Fibroblast of villous mesenchyme (primary cell): ENCODE measurements around the gene KLHL30. TPM values are rescaled to one million over a fixed set of nuclear protein-coding genes. Genes with fewer than 3 reads are reported as not detected.

ENCODE experiments used
- DNase-seq: peaks from one replicate; pipeline ENCODE4 v3.0.0-alpha.2; 2010; ENCODE audit warnings: low read depth
- H3K4me3 ChIP-seq: 2 replicates; pipeline ENCODE4 v1.5.1; 2011; ENCODE audit warnings: low read depth, mild to moderate bottlenecking, low read length
- total RNA-seq: library from RNA; depleted of rRNA; stranded (reverse); fragments of >200 nt; gene quantifications from 2 replicates; pipeline ENCODE4 v1.2.3, GENCODE V29; 2012
- TF ChIP-seq, protein P1 (sequence below): IDR thresholded peaks from 2 replicates; pipeline ENCODE4 v1.5.1; 2012; ENCODE audit warnings: low read depth, mild to moderate bottlenecking, low read length; ENCODE audit not compliant: insufficient read depth

KLHL30 gene
- total RNA-seq, 1 donor = 0.43 TPM

DNA sequence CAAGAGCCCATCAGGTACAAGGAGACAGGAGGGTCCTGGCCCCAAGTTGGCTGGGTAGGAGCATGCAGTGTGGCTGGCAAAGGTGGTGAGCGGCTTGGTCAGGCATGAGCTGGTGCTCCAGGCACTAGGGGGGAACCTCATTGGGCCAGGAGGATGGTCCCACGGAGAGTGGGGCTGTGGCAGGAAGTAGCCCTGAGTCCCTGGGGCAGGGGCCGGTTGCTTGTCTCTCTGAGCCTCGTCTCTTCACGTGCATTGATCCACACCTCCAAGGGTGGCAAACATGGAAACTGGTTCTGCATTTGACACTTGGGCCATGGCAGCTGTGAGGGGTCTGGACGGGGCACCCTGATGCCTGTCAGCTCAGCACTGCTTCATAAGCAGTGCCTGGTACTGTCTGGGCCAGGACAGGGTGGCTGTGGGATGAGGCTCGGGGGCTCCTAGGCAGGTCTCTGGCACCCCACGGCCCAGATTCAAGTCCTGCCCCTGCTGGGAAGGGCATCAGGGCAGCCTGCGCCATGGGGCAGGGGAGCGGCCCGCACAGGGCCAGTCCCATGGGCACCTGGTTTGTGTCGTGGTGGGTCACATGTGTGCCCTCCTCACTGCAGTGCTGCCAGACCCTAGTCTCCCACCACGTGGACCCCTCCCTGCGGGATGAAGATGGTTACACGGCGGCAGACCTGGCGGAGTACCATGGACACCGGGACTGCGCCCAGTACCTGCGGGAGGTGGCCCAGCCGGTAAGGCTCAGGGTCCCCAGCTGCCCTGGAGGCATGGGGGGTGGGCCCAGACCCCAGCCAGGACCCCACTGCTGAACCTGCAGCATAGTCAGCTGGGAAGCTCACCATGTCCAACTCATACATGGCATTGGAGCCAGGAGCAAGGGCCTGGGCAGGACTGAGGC is 21.9 kb upstream of the KLHL30 start:
- TF ChIP-seq, protein P1, sequence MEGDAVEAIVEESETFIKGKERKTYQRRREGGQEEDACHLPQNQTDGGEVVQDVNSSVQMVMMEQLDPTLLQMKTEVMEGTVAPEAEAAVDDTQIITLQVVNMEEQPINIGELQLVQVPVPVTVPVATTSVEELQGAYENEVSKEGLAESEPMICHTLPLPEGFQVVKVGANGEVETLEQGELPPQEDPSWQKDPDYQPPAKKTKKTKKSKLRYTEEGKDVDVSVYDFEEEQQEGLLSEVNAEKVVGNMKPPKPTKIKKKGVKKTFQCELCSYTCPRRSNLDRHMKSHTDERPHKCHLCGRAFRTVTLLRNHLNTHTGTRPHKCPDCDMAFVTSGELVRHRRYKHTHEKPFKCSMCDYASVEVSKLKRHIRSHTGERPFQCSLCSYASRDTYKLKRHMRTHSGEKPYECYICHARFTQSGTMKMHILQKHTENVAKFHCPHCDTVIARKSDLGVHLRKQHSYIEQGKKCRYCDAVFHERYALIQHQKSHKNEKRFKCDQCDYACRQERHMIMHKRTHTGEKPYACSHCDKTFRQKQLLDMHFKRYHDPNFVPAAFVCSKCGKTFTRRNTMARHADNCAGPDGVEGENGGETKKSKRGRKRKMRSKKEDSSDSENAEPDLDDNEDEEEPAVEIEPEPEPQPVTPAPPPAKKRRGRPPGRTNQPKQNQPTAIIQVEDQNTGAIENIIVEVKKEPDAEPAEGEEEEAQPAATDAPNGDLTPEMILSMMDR = no peak
- DNase-seq = no peak
- no peak overlapping the region for H3K4me3 ChIP-seq

DNA sequence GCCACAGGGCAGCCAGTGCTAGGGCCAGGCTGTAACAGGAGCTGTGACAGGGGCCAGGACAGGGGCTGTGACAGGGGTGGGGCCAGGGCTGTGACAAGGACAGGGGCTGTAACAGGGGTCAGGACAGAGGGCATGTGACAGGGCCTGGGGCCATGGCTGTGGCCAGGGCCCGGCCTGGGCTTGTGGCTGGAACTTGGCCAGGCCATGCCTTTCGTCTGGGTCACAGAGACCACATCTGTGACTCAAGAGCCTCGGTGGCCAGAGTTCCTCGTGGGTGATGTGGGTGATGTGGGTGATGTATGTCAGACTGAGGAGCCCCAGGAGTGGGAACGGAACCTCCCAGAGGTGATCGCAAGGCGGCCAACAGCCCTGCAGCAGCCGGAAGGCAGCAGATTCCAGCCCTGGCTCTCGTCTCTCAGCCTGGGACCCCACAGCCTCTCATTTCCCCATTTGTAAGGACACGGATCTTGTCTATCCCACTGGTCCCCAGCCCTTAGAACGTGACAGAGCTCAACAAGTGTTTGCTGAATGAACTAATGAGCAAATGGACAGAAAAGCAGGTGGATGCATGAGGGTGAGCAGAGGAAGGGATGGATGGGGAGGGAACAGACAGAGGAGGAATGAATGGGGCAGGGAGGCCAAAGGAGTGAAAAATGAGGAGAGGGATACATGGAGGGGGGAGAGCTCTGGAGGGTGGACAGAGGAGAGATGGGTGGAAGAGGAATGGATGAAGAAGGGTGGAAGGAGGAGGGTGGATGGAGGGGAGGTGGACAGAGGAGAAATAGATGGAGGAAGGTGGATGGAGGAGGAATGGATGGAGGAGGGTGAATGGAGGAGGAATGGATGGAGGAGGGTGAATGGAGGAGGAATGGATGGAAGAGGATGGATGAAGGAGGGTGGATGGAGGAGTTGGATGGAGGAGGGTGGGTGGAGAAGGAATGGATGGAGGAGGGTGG is 21.0 kb upstream of the KLHL30 start:
- H3K4me3 ChIP-seq = no peak overlapping the region
- no peak for DNase-seq
- TF ChIP-seq, protein P1 = no peak

DNA sequence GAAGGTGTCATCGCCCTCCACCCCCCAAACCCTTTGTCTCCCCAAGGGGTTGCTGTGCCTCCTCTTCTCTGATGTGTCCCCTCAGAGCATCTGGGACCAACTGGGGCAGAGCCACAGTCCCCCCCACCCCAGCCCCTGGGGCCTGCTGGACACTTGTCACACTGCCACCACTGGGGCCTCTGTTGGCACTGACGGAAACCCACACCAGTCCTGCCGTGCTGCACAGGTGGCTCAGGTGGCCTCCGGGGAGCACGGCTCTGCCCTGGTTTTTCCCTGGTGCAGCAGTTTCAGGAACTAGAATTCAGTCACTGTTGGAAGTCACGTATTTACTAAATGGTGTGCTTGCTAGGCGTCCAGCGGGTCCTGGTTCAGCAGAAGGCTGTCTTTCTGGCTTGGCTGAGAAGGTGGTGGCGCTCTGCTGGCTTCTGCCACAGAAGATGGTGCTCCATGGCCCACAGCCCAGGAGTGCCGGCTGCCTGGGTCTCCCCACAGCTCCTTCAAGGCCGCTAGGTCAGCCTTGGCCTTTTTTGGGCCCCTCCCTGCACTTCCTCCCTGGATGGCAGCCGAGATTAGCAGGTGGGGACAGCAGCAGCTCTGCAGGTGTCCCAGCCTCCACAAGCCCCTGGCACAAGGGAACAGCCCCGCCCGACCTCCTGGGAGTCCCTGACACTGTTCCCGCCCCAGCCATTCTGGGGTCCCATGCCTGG is 18.6 kb upstream of the KLHL30 start:
- no peak overlapping the region for H3K4me3 ChIP-seq
- TF ChIP-seq, protein P1 = no peak
- DNase-seq = no peak

DNA sequence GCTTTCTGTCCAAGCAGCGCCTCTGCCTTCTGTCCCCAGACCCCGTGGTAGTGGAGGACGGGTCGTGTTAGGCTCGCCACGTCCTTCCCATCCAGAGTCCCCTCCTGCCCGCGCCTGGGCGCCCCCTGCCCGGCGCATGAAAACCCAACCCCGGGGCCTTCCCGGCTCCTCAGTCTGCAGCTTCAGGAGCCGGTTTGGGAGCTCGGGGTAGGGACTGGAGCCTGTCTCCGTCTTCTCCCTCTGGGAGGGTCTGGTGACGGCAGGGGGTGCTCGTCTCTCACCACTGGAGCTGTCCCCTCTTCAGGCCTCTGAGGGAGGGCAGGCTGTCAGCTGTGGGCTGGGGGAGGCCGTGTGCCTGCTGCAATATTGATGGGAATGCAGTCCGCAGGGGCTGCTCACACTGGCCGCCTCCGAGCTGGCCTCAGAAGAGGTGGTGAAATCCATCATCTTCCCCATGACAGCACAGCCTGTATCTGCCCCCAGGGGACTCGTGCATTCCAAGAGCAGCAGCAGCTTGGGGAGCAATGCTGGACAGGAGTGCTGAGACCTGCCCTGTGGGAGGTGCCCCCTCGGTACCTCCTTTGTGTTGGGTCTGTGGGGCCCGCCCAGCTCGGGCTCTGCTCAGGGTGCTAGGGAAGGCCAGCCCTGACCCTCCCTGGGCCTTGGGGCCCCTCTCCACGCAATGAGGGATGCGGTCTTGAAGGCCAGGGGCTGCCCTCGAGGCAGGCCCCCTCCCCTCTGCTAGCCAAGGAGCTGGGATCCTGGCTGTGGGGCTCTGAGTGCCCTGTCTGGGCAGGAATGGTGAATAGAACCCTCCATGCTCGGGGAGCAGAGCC is 17.8 kb upstream of the KLHL30 start:
- TF ChIP-seq, protein P1 = no peak
- DNase-seq = no peak
- no peak overlapping the region for H3K4me3 ChIP-seq

DNA sequence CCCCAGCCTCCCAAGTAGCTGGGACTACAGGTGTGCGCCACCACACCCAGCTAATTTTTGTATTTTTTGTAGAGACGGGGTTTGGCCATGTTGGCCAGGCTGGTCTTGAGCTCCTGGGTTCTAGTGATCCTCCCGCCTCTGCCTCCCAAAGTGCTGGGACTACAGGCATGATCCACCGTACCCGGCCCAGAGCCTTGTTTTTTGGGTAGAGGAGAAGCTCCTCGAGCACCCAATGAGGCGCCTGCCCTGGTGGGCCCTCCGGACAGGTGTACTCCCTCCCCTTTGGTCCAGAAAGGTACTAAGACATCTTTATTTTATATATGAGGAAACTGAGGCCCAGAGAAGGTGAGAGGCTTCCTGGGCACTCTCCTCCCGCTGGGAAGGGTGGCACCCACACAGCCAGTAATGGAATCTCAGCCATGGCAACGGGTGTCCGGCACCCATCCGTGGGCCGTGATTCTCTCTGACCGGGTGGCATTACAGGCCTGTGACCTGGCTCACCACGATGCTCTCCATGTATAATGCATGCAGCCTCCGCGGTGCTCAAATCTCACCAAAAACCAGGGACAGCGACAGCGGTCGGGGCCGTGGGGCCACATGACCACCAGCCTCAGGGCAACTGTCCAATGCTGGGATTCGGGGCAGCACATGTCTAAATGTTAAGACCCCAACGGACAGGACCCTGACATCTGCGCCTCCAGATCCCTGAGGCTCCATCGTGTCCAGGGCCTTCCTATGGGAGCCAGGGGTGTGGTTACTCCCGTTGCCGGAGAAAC is 16.8 kb upstream of the KLHL30 start:
- DNase-seq = no peak
- TF ChIP-seq, protein P1 = no peak
- no peak overlapping the region for H3K4me3 ChIP-seq
